Measurements from ENCODE around the gene YDJC. TPM values are rescaled to one million over a fixed set of nuclear protein-coding genes. Genes with fewer than 3 reads are reported as not detected.

Gene YDJC
- total and polyA plus RNA-seq, 2 donors (not counting 1 experiment from before 2014, with no cell fraction given) = 4.7 to 10.4 TPM

DNA sequence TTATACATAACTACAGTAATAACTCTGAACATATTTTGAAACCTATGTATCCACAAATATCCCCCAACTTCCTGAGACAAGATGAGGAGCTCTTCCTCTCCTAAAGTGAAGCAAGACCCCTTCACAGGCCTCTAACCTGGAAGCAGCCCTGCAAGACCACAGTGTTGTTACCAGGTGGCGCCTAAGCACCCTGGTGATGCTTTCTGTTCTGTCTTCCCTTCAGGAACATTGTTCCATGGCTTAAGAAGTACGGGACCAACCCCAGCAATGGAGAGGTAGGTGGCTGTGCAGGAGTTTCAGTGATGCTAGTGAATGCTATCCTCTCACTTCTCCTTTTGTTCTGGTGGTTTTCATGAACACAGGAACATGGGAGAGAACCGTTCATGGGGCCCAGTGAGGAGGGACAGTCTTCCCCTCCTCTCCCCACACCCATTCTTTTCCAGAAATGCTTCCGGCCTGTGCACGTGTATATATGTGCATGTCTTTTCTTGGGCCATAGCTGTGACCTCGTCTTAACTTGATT lies 42.3 kb upstream of the YDJC start:
- no peak for TF ChIP-seq EZH2 (IDR thresholded peaks at IDR 0.05; ENCODE audit: low read length, missing control alignments)
- TF ChIP-seq, protein P1, sequence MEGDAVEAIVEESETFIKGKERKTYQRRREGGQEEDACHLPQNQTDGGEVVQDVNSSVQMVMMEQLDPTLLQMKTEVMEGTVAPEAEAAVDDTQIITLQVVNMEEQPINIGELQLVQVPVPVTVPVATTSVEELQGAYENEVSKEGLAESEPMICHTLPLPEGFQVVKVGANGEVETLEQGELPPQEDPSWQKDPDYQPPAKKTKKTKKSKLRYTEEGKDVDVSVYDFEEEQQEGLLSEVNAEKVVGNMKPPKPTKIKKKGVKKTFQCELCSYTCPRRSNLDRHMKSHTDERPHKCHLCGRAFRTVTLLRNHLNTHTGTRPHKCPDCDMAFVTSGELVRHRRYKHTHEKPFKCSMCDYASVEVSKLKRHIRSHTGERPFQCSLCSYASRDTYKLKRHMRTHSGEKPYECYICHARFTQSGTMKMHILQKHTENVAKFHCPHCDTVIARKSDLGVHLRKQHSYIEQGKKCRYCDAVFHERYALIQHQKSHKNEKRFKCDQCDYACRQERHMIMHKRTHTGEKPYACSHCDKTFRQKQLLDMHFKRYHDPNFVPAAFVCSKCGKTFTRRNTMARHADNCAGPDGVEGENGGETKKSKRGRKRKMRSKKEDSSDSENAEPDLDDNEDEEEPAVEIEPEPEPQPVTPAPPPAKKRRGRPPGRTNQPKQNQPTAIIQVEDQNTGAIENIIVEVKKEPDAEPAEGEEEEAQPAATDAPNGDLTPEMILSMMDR (conservative IDR thresholded peaks at IDR 0.05 in 1 of 2, IDR thresholded peaks at IDR 0.05 in 1 of 2; ENCODE audit: low read depth in 1 of 2, low read length in 2 of 2) = no peak
- no peak overlapping the region for H3K9ac ChIP-seq (ENCODE audit: insufficient read depth, low read length)
- no peaks in the 10 kb centered on the region for H3K9me3 ChIP-seq (ENCODE audit: control insufficient read depth, insufficient read depth, low read depth, low read length)
- H4K20me1 ChIP-seq (ENCODE audit: control insufficient read depth, extremely low read depth, insufficient read depth, low read length) = no peaks in the 10 kb centered on the region
- H3K36me3 ChIP-seq (ENCODE audit: control insufficient read depth, insufficient read depth, low read length) = peaks cover 12% of the 10 kb centered on the region
- no peak for DNase-seq (ENCODE audit: low read depth in 2 of 2)
- no peak overlapping the region for H3K27ac ChIP-seq (ENCODE audit: insufficient read depth, low read length)
- H3K27me3 ChIP-seq (ENCODE audit: control insufficient read depth, insufficient read depth, low read length) = no peaks in the 10 kb centered on the region
- no peak overlapping the region for H3K4me2 ChIP-seq (ENCODE audit: extremely low read depth, insufficient read depth, low read length)
- no peak overlapping the region for H2AFZ ChIP-seq (ENCODE audit: low read length)
- H3K4me3 ChIP-seq (replicated peaks in 1 of 4; ENCODE audit: control extremely low read depth in 1 of 4, insufficient read depth in 1 of 4, low read depth in 3 of 4, low read length in 4 of 4) = no peak overlapping the region
- H3K4me1 ChIP-seq (ENCODE audit: control insufficient read depth, extremely low read depth, insufficient read depth, low read length) = no peaks in the 10 kb centered on the region
- peaks cover 9% of the 10 kb centered on the region for H3K79me2 ChIP-seq (ENCODE audit: control insufficient read depth, insufficient read depth, low read length)

DNA sequence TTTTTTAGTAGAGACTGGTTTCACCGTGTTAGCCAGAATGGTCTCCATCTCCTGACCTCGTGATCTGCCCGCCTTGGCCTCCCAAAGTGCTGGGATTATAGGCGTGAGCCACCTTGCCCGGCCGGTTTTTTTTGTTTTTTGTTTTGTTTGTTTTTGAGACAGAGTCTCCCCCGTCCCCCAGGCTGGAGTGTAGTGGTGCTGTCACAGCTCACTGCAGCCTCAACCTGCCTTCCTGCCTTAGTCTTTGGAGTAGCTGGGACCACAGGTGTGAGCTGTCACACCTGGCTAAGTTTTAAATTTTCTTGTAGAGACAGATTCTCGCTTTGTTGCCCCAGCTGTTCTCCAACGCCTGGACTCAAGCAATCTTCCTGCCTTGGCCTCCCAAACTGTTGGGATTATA lies 39.2 kb upstream of the YDJC start:
- TF ChIP-seq, protein P1 (conservative IDR thresholded peaks at IDR 0.05 in 1 of 2, IDR thresholded peaks at IDR 0.05 in 1 of 2; ENCODE audit: low read depth in 1 of 2, low read length in 2 of 2) = no peak
- TF ChIP-seq EZH2 (IDR thresholded peaks at IDR 0.05; ENCODE audit: low read length, missing control alignments) = no peak
- H3K4me2 ChIP-seq (ENCODE audit: extremely low read depth, insufficient read depth, low read length) = no peak overlapping the region

DNA sequence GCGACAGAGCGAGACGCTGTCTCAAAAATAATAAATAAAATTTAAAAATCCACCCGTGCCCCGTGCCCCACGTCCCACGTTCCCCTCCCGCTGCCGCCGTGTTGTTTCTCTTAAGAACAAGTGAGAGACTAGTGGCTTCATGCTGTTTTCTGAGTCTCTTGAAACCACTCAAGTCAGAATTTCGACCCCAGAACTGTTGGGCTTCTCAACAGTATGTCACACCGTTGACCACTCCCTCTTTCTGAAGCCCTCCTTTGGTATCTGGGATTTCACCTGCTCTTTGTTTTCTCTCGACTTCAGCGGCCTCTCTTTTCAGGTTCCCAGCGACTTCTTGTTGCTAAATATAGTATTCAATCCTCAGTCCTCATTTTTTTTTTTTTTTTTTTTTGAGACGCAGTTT lies 37.0 kb upstream of the YDJC start:
- H3K4me3 ChIP-seq (replicated peaks in 1 of 4; ENCODE audit: control extremely low read depth in 1 of 4, insufficient read depth in 1 of 4, low read depth in 3 of 4, low read length in 4 of 4) = peak overlapping the region; percentile 46 to 90 (median 75)
- TF ChIP-seq, protein P1 (conservative IDR thresholded peaks at IDR 0.05 in 1 of 2, IDR thresholded peaks at IDR 0.05 in 1 of 2; ENCODE audit: low read depth in 1 of 2, low read length in 2 of 2) = no peak
- no peak for TF ChIP-seq EZH2 (IDR thresholded peaks at IDR 0.05; ENCODE audit: low read length, missing control alignments)
- no peak overlapping the region for H2AFZ ChIP-seq (ENCODE audit: low read length)
- H3K79me2 ChIP-seq (ENCODE audit: control insufficient read depth, insufficient read depth, low read length) = peaks cover 10% of the 10 kb centered on the region
- H3K27ac ChIP-seq (ENCODE audit: insufficient read depth, low read length) = peak overlapping the region; percentile 71
- no peaks in the 10 kb centered on the region for H4K20me1 ChIP-seq (ENCODE audit: control insufficient read depth, extremely low read depth, insufficient read depth, low read length)
- no peaks in the 10 kb centered on the region for H3K9me3 ChIP-seq (ENCODE audit: control insufficient read depth, insufficient read depth, low read depth, low read length)
- H3K4me1 ChIP-seq (ENCODE audit: control insufficient read depth, extremely low read depth, insufficient read depth, low read length) = no peaks in the 10 kb centered on the region
- H3K36me3 ChIP-seq (ENCODE audit: control insufficient read depth, insufficient read depth, low read length) = peaks cover 5% of the 10 kb centered on the region
- peak overlapping the region; percentile 11 for H3K4me2 ChIP-seq (ENCODE audit: extremely low read depth, insufficient read depth, low read length)
- no peak overlapping the region for H3K9ac ChIP-seq (ENCODE audit: insufficient read depth, low read length)
- DNase-seq (ENCODE audit: low read depth in 2 of 2) = no peak
- H3K27me3 ChIP-seq (ENCODE audit: control insufficient read depth, insufficient read depth, low read length) = no peaks in the 10 kb centered on the region

More for the DNA sequence above, 39.2 kb upstream of the YDJC start:
- Histone ChIP-seq H3K36me3 (ENCODE audit: control insufficient read depth, insufficient read depth, low read length) (peaks cover 12% of the 10 kb centered on the region), H3K9me3 (ENCODE audit: control insufficient read depth, insufficient read depth, low read depth, low read length) (no peaks in the 10 kb centered on the region), H2AFZ (ENCODE audit: low read length) (no peak overlapping the region), H3K9ac (ENCODE audit: insufficient read depth, low read length) (no peak overlapping the region), H3K4me3 (replicated peaks in 1 of 4; ENCODE audit: control extremely low read depth in 1 of 4, insufficient read depth in 1 of 4, low read depth in 3 of 4, low read length in 4 of 4) (no peak overlapping the region), H4K20me1 (ENCODE audit: control insufficient read depth, extremely low read depth, insufficient read depth, low read length) (no peaks in the 10 kb centered on the region), H3K79me2 (ENCODE audit: control insufficient read depth, insufficient read depth, low read length) (peaks cover 10% of the 10 kb centered on the region), H3K27ac (ENCODE audit: insufficient read depth, low read length) (no peak overlapping the region), H3K4me1 (ENCODE audit: control insufficient read depth, extremely low read depth, insufficient read depth, low read length) (no peaks in the 10 kb centered on the region), H3K27me3 (ENCODE audit: control insufficient read depth, insufficient read depth, low read length) (no peaks in the 10 kb centered on the region)
- DNase-seq (ENCODE audit: low read depth in 2 of 2) = no peak

Data from fibroblast of lung (primary cell).